DMS79 treated with DMSO at 0.1 percent for 48 hours (cell line): Measurements from ENCODE around the gene CNP.
"Not testable (repeated sequence)": the region's sequence is repeated elsewhere in the genome, so short reads cannot be mapped to it uniquely, and the experiment has no call there.

Experiments used
- DNase-seq: peaks from one replicate; lab custom pipeline; 2025; lab: John Stamatoyannopoulos, UW

CNP gene

DNA sequence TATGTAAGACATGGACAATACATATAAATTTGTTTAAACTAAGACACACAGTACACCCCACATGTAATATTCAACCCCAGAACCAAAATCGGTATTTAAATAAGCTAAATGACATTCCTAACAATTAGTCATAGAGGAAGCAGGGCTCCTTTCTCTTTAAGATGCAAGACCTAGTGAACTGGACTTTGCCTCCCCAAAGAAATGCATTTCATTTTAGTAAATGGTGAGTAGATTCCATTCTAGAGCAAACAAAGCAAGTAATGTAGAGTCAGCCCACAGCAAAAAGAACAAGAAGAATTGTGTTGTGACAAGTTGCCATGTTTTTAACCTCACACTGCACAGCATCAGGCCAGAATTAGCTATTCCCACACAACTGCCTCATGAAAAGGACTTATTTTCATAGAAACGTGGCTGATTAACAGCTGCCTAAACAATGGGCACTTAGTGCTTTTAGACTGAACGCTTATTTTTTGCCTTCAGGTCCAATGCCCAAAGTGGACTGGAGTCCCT lies 36.3 kb downstream of the CNP start:
- DNase-seq = no peak

DNA sequence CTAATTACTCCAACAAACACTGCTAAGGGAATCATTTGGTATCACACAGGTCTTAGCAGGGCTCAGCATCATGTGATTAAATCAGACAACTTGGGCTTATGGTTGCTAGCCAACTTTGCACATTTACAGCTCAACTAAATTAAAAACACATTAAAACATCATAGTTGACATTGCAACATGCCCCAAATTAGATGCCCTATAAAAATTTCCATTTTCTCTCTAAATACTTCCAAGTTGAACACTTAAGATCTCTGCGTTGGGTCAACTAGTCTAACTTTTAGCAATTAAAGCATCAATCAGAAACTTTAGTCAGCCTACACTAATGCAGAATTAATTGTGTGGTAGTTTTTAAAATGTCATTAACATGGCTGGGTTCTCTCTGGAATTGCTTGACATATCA lies 38.6 kb downstream of the CNP start:
- no peak for DNase-seq

DNA sequence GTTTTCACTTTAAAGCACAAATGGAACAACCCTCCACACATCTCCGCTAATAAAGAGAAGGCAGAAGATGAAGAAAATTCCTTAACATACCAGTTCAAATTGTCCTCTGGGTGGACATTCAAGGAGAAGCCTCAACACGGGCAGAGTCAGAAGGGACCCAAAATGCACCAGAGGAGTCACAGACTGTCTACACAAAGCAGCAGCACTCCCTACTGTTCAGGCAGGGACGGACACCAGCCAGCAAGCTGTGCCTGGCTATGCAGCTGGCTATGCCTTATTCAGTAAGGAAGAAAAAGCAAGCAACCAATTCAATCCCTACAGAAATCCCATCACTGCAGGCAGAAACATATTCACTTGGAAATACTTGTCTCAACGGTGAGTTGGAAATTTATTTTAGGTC lies 42.6 kb downstream of the CNP start:
- DNase-seq = no peak

- not testable (repeated sequence) for DNase-seq
Observed at GRCh38 chr17:42010266-42010680, 43.7 kb downstream of the CNP start.

DNA sequence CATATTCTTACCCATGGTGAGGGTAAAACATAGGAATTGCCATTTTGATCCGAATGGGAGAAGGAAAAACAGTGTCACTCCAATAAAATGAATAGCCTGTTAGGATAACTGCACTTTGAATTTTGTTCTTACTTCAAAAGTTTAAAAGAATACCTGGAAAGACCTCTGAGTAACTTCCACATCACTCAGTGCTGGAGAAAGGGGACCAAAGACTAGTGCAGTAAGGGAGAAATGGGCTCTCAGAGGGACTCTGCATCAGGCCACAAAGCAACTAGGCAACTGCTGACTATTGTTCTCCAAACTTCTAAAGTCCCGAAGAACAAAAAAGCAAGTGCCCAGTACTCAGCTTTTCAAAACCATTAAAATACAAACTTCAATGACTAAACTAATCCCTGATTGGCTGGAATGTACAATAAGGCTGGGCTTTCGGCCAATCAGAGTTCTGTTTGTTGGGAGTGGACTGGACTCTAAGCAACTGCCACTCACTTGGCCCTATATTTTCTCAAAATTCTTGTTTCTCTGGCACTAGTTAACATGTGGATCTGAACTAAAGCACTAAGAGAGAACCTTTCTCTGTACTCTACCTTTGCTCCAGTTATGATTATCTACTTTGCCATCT lies 44.4 kb downstream of the CNP start:
- DNase-seq = no peak

- DNase-seq = not testable (repeated sequence)
Observed at GRCh38 chr17:42012363-42012762, 45.8 kb downstream of the CNP start.

- DNase-seq = not testable (repeated sequence)
Observed at GRCh38 chr17:42013740-42014139, 47.1 kb downstream of the CNP start.

DNA sequence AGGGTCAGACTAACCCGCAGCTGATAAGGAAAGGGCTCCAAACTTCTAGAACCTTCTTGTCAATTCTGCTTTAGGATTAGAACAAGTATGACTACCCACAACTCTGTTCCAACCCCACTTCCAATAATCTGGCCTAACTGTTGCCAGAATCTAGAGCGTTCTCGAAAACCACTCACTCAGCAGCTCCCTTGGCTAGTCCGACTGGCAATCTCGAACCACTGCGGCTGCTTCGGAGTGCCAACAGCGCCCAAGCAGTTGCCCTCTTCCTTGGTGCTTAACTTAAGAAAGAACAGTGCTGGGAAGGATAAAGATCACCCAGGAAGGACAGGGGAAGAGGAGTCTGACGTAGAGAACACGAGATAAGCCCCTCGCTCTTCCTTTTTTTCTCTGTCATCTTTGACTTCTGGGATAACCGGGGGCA lies 49.8 kb downstream of the CNP start:
- peak; percentile 52 for DNase-seq

GRCh38 chr17:42016941-42017865 lies 50.6 kb downstream of the CNP start, which contains the start of gene DNAJC7:
DNAJC7 (minus strand) TSS chr17:42017439; CDS start chr17:42017416, 23 bp downstream.
- peak; percentile 96 for DNase-seq

GRCh38 chr17:42017866-42018200 lies 51.2 kb downstream of the CNP start:
- no peak for DNase-seq

- DNase-seq = no peak
Observed at GRCh38 chr17:42018339-42018738, 51.7 kb downstream of the CNP start.

- no peak for DNase-seq
Observed at GRCh38 chr17:42018988-42019387, 52.4 kb downstream of the CNP start.

GRCh38 chr17:42019509-42020404 lies 53.2 kb downstream of the CNP start, which contains the start of gene NKIRAS2:
NKIRAS2 (plus strand) TSS chr17:42020090; CDS start chr17:42021578, 1,488 bp downstream.
- DNase-seq = peak; percentile 77

DNA sequence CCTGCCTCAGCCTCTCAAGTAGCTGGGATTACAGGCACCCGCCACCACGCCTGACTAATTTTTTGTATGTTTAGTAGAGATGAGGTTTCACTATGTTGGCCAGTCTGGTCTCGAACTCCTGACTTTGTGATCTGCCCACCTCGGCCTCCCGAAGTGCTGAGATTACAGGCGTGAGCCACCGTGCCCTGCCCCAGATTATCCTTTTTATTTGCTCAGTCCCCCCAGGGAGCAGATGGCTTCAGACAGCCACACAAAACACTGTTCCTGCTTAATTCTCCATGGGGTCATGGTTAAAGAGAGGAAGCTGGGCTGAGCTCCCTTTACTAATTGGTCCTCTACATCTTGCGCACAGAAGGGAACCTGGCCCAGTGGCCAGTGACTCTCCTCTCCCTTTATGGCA lies 54.2 kb downstream of the CNP start:
- not testable (repeated sequence) for DNase-seq

DNA sequence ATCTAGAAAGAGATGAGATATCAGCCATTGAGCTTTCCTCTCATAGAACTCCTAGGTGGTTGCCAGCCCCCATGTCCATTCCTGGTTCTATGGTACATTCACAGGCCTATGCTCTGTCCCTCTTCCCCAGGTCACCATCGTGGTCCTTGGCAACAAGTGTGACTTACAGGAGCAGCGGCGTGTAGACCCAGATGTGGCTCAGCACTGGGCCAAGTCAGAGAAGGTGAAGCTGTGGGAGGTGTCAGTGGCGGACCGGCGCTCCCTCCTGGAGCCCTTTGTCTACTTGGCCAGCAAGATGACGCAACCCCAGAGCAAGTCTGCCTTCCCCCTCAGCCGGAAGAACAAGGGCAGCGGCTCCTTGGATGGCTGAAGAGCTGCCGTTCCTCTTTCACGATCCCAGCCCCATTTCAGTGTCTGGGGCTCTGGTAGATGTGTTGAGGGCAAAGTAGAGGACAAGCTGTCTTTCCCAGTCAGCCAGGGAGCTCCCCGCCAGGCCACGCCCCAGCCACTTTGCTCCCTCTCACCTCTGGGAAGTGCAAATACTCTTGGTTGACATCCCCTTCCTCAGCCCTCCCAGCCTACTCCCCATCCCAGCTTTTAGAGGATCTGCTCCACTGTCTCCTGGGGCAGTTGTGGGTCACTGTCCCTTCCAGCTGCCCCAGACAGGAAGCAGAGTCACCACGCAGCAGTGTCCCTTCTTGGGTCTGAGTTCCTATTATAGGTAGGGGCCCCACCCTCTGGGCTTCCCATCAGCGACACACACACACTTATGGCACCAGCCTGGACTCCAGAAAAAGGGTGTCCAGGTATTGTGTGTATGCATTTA lies 57.1 kb downstream of the CNP start:
- no peak for DNase-seq

- no peak for DNase-seq
Observed at GRCh38 chr17:42025191-42025579, 58.6 kb downstream of the CNP start.

DNA sequence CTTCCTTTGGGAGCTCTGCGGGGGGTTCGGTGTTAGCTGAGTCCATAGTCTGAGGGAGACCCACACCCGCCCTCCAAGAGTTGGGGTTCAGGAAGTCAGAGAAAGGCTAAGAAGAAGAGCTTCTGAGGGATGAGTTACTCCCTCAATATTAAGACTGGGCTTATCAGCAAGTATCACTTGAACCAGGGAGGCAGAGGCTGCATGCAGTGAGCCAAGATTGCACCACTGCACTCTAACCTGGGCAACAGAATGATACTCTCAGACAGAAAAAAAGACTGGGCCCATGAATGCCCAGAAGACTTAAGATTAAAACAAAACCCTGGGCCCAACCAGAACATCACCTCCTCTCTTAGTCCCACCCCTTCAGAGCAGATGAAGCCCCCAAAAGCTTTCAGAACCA lies 59.3 kb downstream of the CNP start:
- DNase-seq = no peak

- DNase-seq = no peak
Observed at GRCh38 chr17:42026857-42027589, 60.4 kb downstream of the CNP start.
